BLaER1 treated with 17β-estradiol and CSF1 and Interleukin-3, amounts not matched to agents 10 nM and 100 nM (cell line): ENCODE results near the gene RALGAPA2.

Experiments
- H3K27ac ChIP-seq, 11 experiments: shearing (Covaris generic); formaldehyde crosslinking; 2 replicates each; pipeline ENCODE4 v1.8.1; 2022
- H3K27me3 ChIP-seq, 11 experiments: shearing (Covaris generic); formaldehyde crosslinking; 2 replicates each; pipeline ENCODE4 v1.8.1; 2022
- H3K36me3 ChIP-seq, 11 experiments: shearing (Covaris generic); formaldehyde crosslinking; 2 replicates each; pipeline ENCODE4 v1.8.1; 2022
- H3K4me1 ChIP-seq, 10 experiments: shearing (Covaris generic); formaldehyde crosslinking; 2 replicates each; pipeline ENCODE4 v1.8.1; 2022
- H3K4me2 ChIP-seq, 11 experiments: shearing (Covaris generic); formaldehyde crosslinking; 2 replicates each; pipeline ENCODE4 v1.8.1; 2022
- H3K4me3 ChIP-seq, 10 experiments: shearing (Covaris generic); formaldehyde crosslinking; 2 replicates each; pipeline ENCODE4 v1.8.1; 2022
- H3K9ac ChIP-seq, 11 experiments: shearing (Covaris generic); formaldehyde crosslinking; 2 replicates each; pipeline ENCODE4 v1.8.1; 2022
- H3K9me3 ChIP-seq, 11 experiments: shearing (Covaris generic); formaldehyde crosslinking; replicated peaks in 1 of 11; 2 replicates each; pipeline ENCODE4 v1.8.1; 2022
- H4K20me1 ChIP-seq, 11 experiments: shearing (Covaris generic); formaldehyde crosslinking; 2 replicates each; pipeline ENCODE4 v1.8.1; 2022
- Cebpa-rat ChIP-seq, 11 experiments: shearing (Covaris generic); IDR thresholded peaks; 2 replicates each; pipeline ENCODE4 v1.8.1; 2022

RALGAPA2 gene

DNA sequence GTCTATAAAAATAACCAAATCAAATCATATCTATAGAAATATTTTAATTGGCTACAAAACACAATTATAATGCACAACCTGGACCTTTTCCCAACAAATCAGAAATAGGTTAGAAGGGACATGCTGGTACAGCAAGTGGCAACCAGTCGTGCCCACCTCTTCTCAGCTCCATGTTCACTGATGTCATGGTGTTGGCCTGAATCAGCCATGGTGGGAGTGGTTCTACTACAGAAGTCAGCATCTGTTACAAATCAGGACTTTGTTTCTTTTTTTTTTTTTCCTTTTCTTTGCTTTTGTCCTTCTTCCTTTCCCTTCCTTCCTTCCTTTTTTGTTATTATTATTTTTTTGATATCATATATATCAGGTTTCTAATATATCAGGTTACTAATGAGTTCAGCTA lies 91.2 kb downstream of the RALGAPA2 start:
- Histone ChIP-seq H3K4me3 (no peak overlapping the region), H3K4me2 (no peak overlapping the region), H3K27me3 (no peaks in the 10 kb centered on the region), H3K4me1 (no peaks in the 10 kb centered on the region), H4K20me1 (no peaks in the 10 kb centered on the region), H3K36me3 (peaks cover 23 to 61% (median 37%) of the 10 kb centered on the region in 11 experiments), H3K9me3 (no peaks in the 10 kb centered on the region), H3K9ac (no peak overlapping the region), H3K27ac (no peak overlapping the region)
- no peak for TF ChIP-seq Cebpa-rat (IDR thresholded peaks at IDR 0.05)

DNA sequence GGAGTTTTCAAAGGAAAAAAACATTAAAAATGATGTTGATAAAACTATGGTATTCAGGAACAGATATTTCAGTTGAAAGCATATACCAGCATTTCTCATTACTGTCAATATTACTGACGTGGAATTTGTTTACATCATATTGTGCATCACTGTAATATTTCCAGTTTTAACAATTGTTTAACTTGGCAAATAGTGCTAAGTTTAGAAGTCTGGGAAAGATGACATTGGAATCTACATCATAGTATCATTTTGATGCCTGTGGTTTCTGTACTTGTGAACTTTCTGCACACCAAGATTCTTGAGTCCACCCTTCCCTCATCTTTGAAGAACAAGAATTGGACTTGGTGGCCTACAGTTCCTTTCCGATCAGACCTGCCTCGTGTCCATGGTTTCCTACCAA lies 98.1 kb downstream of the RALGAPA2 start:
- Histone ChIP-seq H3K27me3 (no peaks in the 10 kb centered on the region), H3K4me2 (no peak overlapping the region), H3K9me3 (no peaks in the 10 kb centered on the region), H3K27ac (no peak overlapping the region), H3K4me3 (no peak overlapping the region), H4K20me1 (no peaks in the 10 kb centered on the region), H3K4me1 (no peaks in the 10 kb centered on the region), H3K36me3 (peaks cover 18 to 60% (median 35%) of the 10 kb centered on the region in 11 experiments; a peak in 21 of 22 replicates), H3K9ac (no peak overlapping the region)
- TF ChIP-seq Cebpa-rat (IDR thresholded peaks at IDR 0.05): no peak

DNA sequence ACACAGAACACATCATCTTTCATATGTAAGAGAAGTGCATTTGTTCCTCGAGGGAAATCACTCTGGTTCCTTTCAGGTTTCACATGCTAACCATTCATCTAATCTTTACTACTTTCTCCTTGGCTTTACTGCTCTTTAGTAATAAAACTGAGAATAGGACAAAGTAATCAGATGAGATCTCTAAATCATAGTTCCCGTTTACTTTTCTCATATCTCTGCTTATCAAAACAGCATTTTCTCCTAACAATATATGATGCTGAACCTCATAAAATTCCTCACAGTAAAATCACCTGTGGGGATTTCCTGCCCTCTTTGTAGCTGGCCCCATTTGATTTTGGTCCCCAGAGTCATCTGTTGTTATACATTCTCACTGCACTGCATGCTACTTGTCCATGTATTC lies 100.2 kb downstream of the RALGAPA2 start:
- TF ChIP-seq Cebpa-rat (IDR thresholded peaks at IDR 0.05): no peak
- Histone ChIP-seq H3K9me3 (no peaks in the 10 kb centered on the region), H3K36me3 (peaks cover 12 to 39% (median 21%) of the 10 kb centered on the region in 11 experiments; a peak in 18 of 22 replicates), H3K27ac (no peak overlapping the region), H3K27me3 (no peaks in the 10 kb centered on the region), H4K20me1 (no peaks in the 10 kb centered on the region), H3K4me1 (no peaks in the 10 kb centered on the region), H3K4me2 (no peak overlapping the region), H3K9ac (no peak overlapping the region), H3K4me3 (no peak overlapping the region)

DNA sequence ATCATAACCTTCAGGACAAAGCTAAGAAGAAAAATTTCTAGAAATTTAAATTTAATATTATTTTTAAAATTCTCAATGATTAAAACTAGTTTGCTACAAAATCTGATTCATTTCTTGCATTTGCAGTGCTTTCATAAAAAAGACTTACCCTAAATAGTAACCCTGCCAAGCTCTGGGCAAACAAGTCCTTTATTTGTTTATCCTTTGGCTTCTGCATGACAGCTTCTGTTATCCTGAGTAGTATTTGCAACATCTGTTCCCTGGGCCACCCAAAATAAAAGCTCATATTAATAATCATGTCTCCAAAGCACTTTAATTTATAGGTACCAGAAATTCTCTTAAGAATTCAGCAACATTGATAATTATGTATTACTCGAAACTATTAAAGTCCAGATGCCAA lies 101.3 kb downstream of the RALGAPA2 start:
- TF ChIP-seq Cebpa-rat (IDR thresholded peaks at IDR 0.05): no peak
- peaks cover 10 to 32% (median 14%) of the 10 kb centered on the region in 11 experiments; a peak in 18 of 22 replicates for H3K36me3 ChIP-seq
- no peak overlapping the region for H3K4me3 ChIP-seq
- no peaks in the 10 kb centered on the region for H4K20me1 ChIP-seq
- no peak overlapping the region for H3K27ac ChIP-seq
- H3K9me3 ChIP-seq: no peaks in the 10 kb centered on the region
- H3K4me1 ChIP-seq: peaks cover 0 to 4% (median 0%) of the 10 kb centered on the region in 10 experiments; a peak in 4 of 20 replicates
- H3K4me2 ChIP-seq: no peak overlapping the region
- H3K27me3 ChIP-seq: no peaks in the 10 kb centered on the region
- no peak overlapping the region for H3K9ac ChIP-seq

DNA sequence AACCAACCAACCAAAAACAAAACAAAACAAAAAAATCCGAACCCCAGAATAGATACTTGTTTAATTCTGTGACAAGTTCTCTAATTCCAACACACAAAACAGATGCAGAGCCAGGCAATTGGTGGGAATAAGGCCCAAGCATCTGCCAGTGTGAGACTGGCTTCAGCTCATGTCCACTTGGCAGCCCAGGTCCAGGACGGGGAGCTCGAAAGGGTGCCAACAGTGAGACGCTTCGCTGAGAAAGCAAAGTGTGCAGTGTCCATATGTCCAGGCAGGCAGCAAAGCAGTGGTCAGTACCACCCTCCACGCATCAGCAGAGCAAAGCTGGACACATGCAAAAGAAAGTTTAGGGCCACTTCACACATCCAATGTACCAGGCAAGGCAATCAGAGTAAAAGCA lies 102.9 kb downstream of the RALGAPA2 start:
- TF ChIP-seq Cebpa-rat (IDR thresholded peaks at IDR 0.05): no peak
- Histone ChIP-seq H3K9ac (no peak overlapping the region), H4K20me1 (no peaks in the 10 kb centered on the region), H3K4me3 (no peak overlapping the region), H3K27ac (no peak overlapping the region), H3K36me3 (peaks cover 2 to 30% (median 15%) of the 10 kb centered on the region in 11 experiments; a peak in 17 of 22 replicates), H3K27me3 (no peaks in the 10 kb centered on the region), H3K4me1 (peaks cover 0 to 11% (median 0%) of the 10 kb centered on the region in 10 experiments; a peak in 4 of 20 replicates), H3K9me3 (no peaks in the 10 kb centered on the region), H3K4me2 (no peak overlapping the region)

DNA sequence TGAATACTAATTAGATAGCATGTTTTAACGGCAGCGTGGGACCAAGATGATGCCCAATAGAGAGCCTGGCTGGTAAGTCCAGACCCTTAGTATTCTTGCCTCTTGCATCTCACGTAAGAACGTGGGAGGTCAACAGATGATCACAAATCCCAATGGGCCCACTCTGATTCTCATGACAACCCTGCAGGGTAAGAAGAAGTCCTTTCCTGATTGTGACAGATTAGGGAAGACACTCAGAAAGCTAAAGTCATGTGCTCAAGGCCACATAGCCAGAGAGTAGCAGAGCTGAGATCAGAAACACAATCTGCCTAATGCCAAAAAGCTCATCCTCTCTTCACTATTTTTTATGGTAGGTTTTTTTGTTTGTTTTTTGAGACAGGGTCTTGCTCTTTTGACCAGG lies 103.8 kb downstream of the RALGAPA2 start:
- no peaks in the 10 kb centered on the region for H3K27me3 ChIP-seq
- H3K4me3 ChIP-seq: no peak overlapping the region
- peaks cover 0 to 29% (median 14%) of the 10 kb centered on the region in 11 experiments; a peak in 13 of 22 replicates for H3K36me3 ChIP-seq
- H3K27ac ChIP-seq: no peak overlapping the region
- peaks cover 2 to 11% (median 4%) of the 10 kb centered on the region in 10 experiments; a peak in 13 of 20 replicates for H3K4me1 ChIP-seq
- TF ChIP-seq Cebpa-rat (IDR thresholded peaks at IDR 0.05): no peak
- H3K9ac ChIP-seq: no peak overlapping the region
- H3K9me3 ChIP-seq: no peaks in the 10 kb centered on the region
- no peaks in the 10 kb centered on the region for H4K20me1 ChIP-seq
- H3K4me2 ChIP-seq: no peak overlapping the region

DNA sequence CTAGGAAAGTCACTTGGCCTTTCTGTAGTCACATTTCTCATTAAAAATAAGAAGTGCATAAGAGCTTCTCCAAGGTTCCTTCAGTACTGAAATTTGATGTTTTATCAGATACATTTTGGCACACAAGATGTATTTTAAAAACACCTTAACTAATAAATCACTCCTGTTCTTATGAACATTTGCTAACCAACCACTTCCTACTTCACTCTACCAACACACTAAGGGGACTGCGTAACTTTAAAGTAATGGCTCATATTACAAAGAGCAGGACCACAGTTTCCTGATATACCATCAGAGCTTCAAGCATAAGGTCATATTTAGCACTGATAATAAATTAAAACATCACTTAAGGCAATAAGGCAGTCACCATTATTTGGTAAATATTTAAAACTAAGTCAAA lies 104.4 kb downstream of the RALGAPA2 start:
- no peak overlapping the region for H3K27ac ChIP-seq
- no peak overlapping the region for H3K4me3 ChIP-seq
- H3K9me3 ChIP-seq: no peaks in the 10 kb centered on the region
- H3K4me1 ChIP-seq: peaks cover 6 to 11% (median 9%) of the 10 kb centered on the region in 10 experiments; a peak in 13 of 20 replicates
- no peak overlapping the region for H3K4me2 ChIP-seq
- H3K36me3 ChIP-seq: peaks cover 0 to 30% (median 15%) of the 10 kb centered on the region in 11 experiments; a peak in 12 of 22 replicates
- no peak overlapping the region for H3K9ac ChIP-seq
- no peak for TF ChIP-seq Cebpa-rat (IDR thresholded peaks at IDR 0.05)
- no peaks in the 10 kb centered on the region for H4K20me1 ChIP-seq
- H3K27me3 ChIP-seq: no peaks in the 10 kb centered on the region

DNA sequence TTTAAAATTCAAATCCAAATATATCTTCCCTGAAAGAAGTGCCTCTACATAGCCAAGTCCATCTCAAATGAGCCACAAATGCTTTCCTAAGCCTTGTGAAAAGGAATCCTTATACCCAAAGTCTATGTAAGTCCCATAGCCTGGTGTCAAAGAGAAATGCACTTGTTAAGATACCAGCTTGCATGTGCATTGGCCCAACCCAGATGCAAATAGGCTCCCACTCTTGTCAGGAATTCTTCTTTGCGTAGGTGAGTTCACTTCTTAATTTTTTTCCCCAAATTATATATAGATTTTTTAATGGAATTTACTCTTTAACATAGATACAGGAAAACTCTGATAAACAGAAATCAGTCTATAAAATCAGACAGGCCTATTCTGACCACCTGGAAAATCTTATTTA lies 105.6 kb downstream of the RALGAPA2 start:
- H3K4me3 ChIP-seq: no peak overlapping the region
- H3K27me3 ChIP-seq: no peaks in the 10 kb centered on the region
- H3K4me2 ChIP-seq: no peak overlapping the region
- no peak overlapping the region for H3K9ac ChIP-seq
- H3K36me3 ChIP-seq: peaks cover 0 to 40% (median 19%) of the 10 kb centered on the region in 11 experiments; a peak in 14 of 22 replicates
- no peaks in the 10 kb centered on the region for H3K9me3 ChIP-seq
- H3K27ac ChIP-seq: no peak overlapping the region
- TF ChIP-seq Cebpa-rat (IDR thresholded peaks at IDR 0.05): no peak
- H3K4me1 ChIP-seq: peaks cover 6 to 11% (median 9%) of the 10 kb centered on the region in 10 experiments; a peak in 13 of 20 replicates
- H4K20me1 ChIP-seq: no peaks in the 10 kb centered on the region

DNA sequence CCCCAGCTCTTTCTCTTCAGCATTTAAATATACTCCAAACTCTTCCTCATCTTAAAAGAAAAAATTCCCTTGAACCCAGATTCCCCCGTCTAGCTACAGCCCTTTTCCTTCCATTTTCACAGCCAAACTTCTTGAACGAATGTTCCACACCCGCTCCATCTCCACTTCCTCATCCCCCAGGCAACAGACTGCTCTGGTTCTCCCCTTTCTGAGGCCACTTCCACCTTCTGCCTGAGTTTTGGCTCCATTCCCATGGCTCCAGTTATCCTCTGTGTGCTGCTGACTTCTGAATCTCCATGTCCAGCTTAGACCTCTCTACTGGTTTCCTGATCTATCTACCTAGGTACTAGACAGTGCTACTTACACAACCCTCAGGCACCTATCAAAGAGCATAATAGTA lies 106.4 kb downstream of the RALGAPA2 start:
- Histone ChIP-seq H3K4me3 (no peak overlapping the region), H3K36me3 (peaks cover 6 to 48% (median 23%) of the 10 kb centered on the region in 11 experiments; a peak in 16 of 22 replicates), H3K27me3 (no peaks in the 10 kb centered on the region), H3K9ac (no peak overlapping the region), H3K4me1 (peaks cover 6 to 11% (median 9%) of the 10 kb centered on the region in 10 experiments; a peak in 13 of 20 replicates), H3K27ac (no peak overlapping the region), H4K20me1 (no peaks in the 10 kb centered on the region), H3K4me2 (peak overlapping the region in 3 of 11 experiments; percentile 14 to 48 (median 41); a peak in 6 of 22 replicates), H3K9me3 (no peaks in the 10 kb centered on the region)
- TF ChIP-seq Cebpa-rat (IDR thresholded peaks at IDR 0.05): no peak

DNA sequence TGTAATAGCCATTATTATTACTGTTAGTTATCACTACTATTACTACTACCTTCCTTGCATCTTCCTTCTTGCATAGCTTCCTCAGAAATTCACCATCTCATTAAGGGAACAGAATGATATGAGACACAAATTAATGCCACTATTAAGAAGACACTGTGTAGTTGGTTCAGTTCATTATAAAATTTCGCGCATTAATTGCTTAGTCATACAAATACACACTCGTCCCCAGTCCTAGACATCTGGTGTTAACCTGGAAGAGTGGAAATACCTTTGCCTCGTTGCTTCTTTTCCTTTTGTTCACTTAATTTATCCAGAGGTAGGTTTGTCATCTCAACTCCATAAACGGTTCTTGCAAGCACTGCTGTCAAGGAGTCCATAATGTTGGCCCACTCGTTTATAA lies 107.5 kb downstream of the RALGAPA2 start:
- H3K9me3 ChIP-seq: no peaks in the 10 kb centered on the region
- H4K20me1 ChIP-seq: no peaks in the 10 kb centered on the region
- no peaks in the 10 kb centered on the region for H3K27me3 ChIP-seq
- no peak overlapping the region for H3K9ac ChIP-seq
- no peak for TF ChIP-seq Cebpa-rat (IDR thresholded peaks at IDR 0.05)
- peaks cover 4 to 52% (median 25%) of the 10 kb centered on the region in 11 experiments; a peak in 18 of 22 replicates for H3K36me3 ChIP-seq
- no peak overlapping the region for H3K4me3 ChIP-seq
- peaks cover 6 to 11% (median 9%) of the 10 kb centered on the region in 10 experiments; a peak in 13 of 20 replicates for H3K4me1 ChIP-seq
- H3K4me2 ChIP-seq: no peak overlapping the region
- no peak overlapping the region for H3K27ac ChIP-seq
